HCT116 (cell line): ENCODE measurements around the gene MXI1. TPM values are rescaled to one million over a fixed set of nuclear protein-coding genes. Genes with fewer than 3 reads are reported as not detected.

ENCODE experiments used
- ATAC-seq: fragments of 200-7000 bp; cut with Tn5 transposase; 2 replicates; pipeline ENCODE4 v1.9.1; 2020; ENCODE audit warnings: mild to moderate bottlenecking, moderate library complexity
- BruUV-seq: library from RNA; stranded (reverse); fragments of 400-500 nt; replicated peaks from 2 replicates; lab custom pipeline; 2021; lab: Mats Ljungman, UMichigan
- CTCF ChIA-PET: fragments of 300-600 bp; sonication (Branson Sonifier 250); formaldehyde crosslinking; loops from one replicate; lab custom pipeline; 2021; ENCODE audit warnings: antibody characterized with exemption; lab: Charles Lee
- POLR2A ChIA-PET: fragments of 300-600, 350-600 bp; sonication (Branson Sonifier 250); formaldehyde crosslinking; loops from one replicate; lab custom pipeline; 2021; ENCODE audit warnings: antibody characterized with exemption; lab: Charles Lee
- RAD21 ChIA-PET, 2 experiments: fragments of 300-600 bp; sonication (Branson Sonifier 250); formaldehyde crosslinking; loops; one replicate each; lab custom pipeline; 2023; ENCODE audit warnings: low total read pairs in 2 of 2; ENCODE audit not compliant: uncharacterized antibody in 2 of 2, unreplicated experiment in 2 of 2, low non-redundant PET in 1 of 2; lab: Charles Lee
- DNase-seq: peaks from one replicate; pipeline ENCODE4 v3.0.0-alpha.2; 2010; ENCODE audit warnings: low read depth, low spot score
- H2AFZ ChIP-seq: fragments of 200-600 bp; shearing (Covaris generic), sonication (generic); 2 replicates; pipeline ENCODE4 v1.6.1; 2017; ENCODE audit warnings: low read depth, mixed run types, mixed read lengths, antibody characterized with exemption, low read length; ENCODE audit not compliant: poor library complexity, severe bottlenecking
- H3K27ac ChIP-seq: 2 replicates; pipeline ENCODE4 v1.5.1; 2012; ENCODE audit warnings: low read depth, low read length
- H3K27me3 ChIP-seq: fragments of 200-600 bp; sonication (generic); 2 replicates; pipeline ENCODE4 v1.6.1; 2016; ENCODE audit warnings: mixed run types, low read length, mixed read lengths; ENCODE audit not compliant: insufficient read depth
- H3K36me3 ChIP-seq, 2 experiments: fragments of 200-500 bp in 1 of 2; fragments of 200-600 bp in 1 of 2; sonication (Bioruptor generic) in 1 of 2; sonication (generic) in 1 of 2; 2 replicates each; pipeline versions ENCODE4 v1.5.1 to v1.6.1; 2014 to 2016; ENCODE audit warnings: low read length in 2 of 2, inconsistent platforms in 1 of 2, mixed read lengths in 1 of 2, mixed run types in 1 of 2; ENCODE audit not compliant: insufficient read depth in 2 of 2, control insufficient read depth in 1 of 2
- H3K4me1 ChIP-seq, 2 experiments: fragments of 200-600 bp in 1 of 2; sonication (generic) in 1 of 2; 2 replicates each; pipeline versions ENCODE4 v1.5.1 to v1.6.1; 2012 to 2017; ENCODE audit warnings: low read length in 2 of 2, inconsistent platforms in 1 of 2, mild to moderate bottlenecking in 1 of 2, mixed read lengths in 1 of 2, mixed run types in 1 of 2, moderate library complexity in 1 of 2; ENCODE audit not compliant: insufficient read depth in 2 of 2, control insufficient read depth in 1 of 2
- H3K4me2 ChIP-seq: fragments of 200-600 bp; sonication (generic); 2 replicates; pipeline ENCODE4 v1.6.1; 2017; ENCODE audit warnings: mixed run types, low read length, mixed read lengths
- H3K4me3 ChIP-seq, 2 experiments: fragments of 200-600 bp in 1 of 2; sonication (generic) in 1 of 2; replicated peaks in 1 of 2; 2 replicates each; pipeline ENCODE4 v1.5.1; 2011 to 2016; ENCODE audit warnings: low read length in 2 of 2, control low read depth in 1 of 2, low read depth in 1 of 2, mild to moderate bottlenecking in 1 of 2, mixed read lengths in 1 of 2, mixed run types in 1 of 2
- H3K79me2 ChIP-seq: fragments of 200-600 bp; sonication (generic); 2 replicates; pipeline ENCODE4 v1.6.1; 2017; ENCODE audit warnings: mild to moderate bottlenecking, mixed run types, low read length, moderate library complexity, mixed read lengths; ENCODE audit not compliant: insufficient read depth
- H3K9ac ChIP-seq: fragments of 200-600 bp; sonication (generic); 2 replicates; pipeline ENCODE4 v1.6.1; 2016; ENCODE audit warnings: low read length, mixed read lengths
- H3K9me2 ChIP-seq: fragments of 200-600 bp; sonication (generic), shearing (Covaris generic); 2 replicates; pipeline ENCODE4 v1.6.1; 2017; ENCODE audit warnings: mixed run types, mild to moderate bottlenecking, moderate library complexity; ENCODE audit not compliant: insufficient read depth
- H3K9me3 ChIP-seq, 2 experiments: fragments of 200-500 bp in 1 of 2; fragments of 200-600 bp in 1 of 2; sonication (Bioruptor generic) in 1 of 2; sonication (generic) in 1 of 2; 2 replicates each; pipeline ENCODE4 v1.6.1; 2014 to 2017; ENCODE audit warnings: low read length in 2 of 2, mixed read lengths in 2 of 2, inconsistent platforms in 1 of 2, low read depth in 1 of 2, mild to moderate bottlenecking in 1 of 2, mixed run types in 1 of 2, moderate library complexity in 1 of 2; ENCODE audit not compliant: control insufficient read depth in 1 of 2, insufficient read depth in 1 of 2
- H4K20me1 ChIP-seq: fragments of 200-600 bp; sonication (generic), shearing (Covaris generic); 2 replicates; pipeline ENCODE4 v1.6.1; 2017; ENCODE audit warnings: mixed run types, mild to moderate bottlenecking, moderate library complexity; ENCODE audit not compliant: insufficient read depth
- CBX3 ChIP-seq: IDR thresholded peaks from 2 replicates; pipeline ENCODE4 v1.6.1; 2012; ENCODE audit warnings: low read depth
- CEBPB ChIP-seq: IDR thresholded peaks from 2 replicates; pipeline ENCODE4 v1.6.1; 2012; ENCODE audit warnings: low read depth
- EGR1 ChIP-seq: IDR thresholded peaks from 2 replicates; pipeline ENCODE4 v1.6.1; 2012; ENCODE audit warnings: low read depth
- EZH2 ChIP-seq: fragments of 200-600 bp; sonication (generic); IDR thresholded peaks from 2 replicates; pipeline ENCODE4 v1.6.1; 2017; ENCODE audit warnings: antibody characterized with exemption, mixed run types
- EZH2phosphoT487 ChIP-seq: fragments of 200-600 bp; IDR thresholded peaks from 2 replicates; pipeline ENCODE4 v1.6.1; 2018; ENCODE audit warnings: antibody characterized with exemption, borderline replicate concordance
- FOSL1 ChIP-seq: IDR thresholded peaks from 2 replicates; pipeline ENCODE4 v1.6.1; 2012; ENCODE audit warnings: low read depth
- RAD21 ChIP-seq: IDR thresholded peaks from 2 replicates; pipeline ENCODE4 v1.6.1; 2012; ENCODE audit warnings: low read depth, mild to moderate bottlenecking
- SRF ChIP-seq: IDR thresholded peaks from 2 replicates; pipeline ENCODE4 v1.6.1; 2012; ENCODE audit warnings: low read depth
- YY1 ChIP-seq: IDR thresholded peaks from 2 replicates; pipeline ENCODE4 v1.6.1; 2011; ENCODE audit warnings: low read length, low read depth, moderate library complexity, mild to moderate bottlenecking; ENCODE audit not compliant: insufficient replicate concordance; ENCODE audit errors: extremely low read depth
- intact Hi-C: fragments of 100-400 bp; cut with micrococcal nuclease; formaldehyde crosslinking; loops from 2 replicates; pipeline ENCODE4 v1.10.0; 2022
- total RNA-seq: library from RNA; stranded (reverse); gene quantifications from one replicate; pipeline ENCODE4 v1.2.1, GENCODE V29; 2021; ENCODE audit not compliant: unreplicated experiment
- TF ChIP-seq, protein P1 (sequence below): IDR thresholded peaks from 2 replicates; pipeline ENCODE4 v1.6.1; 2012; ENCODE audit warnings: low read depth
- TF ChIP-seq, protein P2 (sequence below): IDR thresholded peaks from 2 replicates; pipeline ENCODE4 v1.6.1; 2012

The MXI1 gene
- total RNA-seq, 1 experiment from 2014 or later, result 57.0 TPM

DNA sequence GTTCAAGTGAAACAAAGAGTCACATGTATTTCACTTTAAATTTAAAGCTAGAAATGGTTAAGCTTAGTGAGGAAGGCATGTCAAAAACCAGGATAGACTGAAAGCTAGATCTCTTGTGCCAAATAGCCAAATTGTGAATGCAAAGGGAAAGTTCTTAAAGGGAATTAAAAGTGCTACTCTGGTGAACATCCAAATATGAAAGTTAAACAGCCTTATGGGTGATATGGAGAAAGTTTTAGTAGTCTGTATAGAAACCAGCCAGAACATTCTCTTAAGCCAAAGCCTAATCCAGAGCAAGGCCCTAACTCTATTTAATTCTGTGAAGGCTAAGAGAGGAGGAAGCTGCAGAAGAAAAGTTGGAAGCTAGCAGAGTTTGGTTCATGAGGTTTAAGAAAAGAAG is 47.1 kb downstream of the MXI1 start:
- Histone ChIP-seq H3K79me2 (no peaks in the 10 kb centered on the region), H3K27ac (no peak overlapping the region), H3K4me1 (no peaks in the 10 kb centered on the region), H3K9ac (no peak overlapping the region), H3K4me2 (no peak overlapping the region), H3K9me3 (no peaks in the 10 kb centered on the region), H3K27me3 (no peaks in the 10 kb centered on the region), H4K20me1 (no peaks in the 10 kb centered on the region), H3K4me3 (no peak overlapping the region), H3K9me2 (no peaks in the 10 kb centered on the region), H2AFZ (no peak overlapping the region), H3K36me3 (no peaks in the 10 kb centered on the region)
- POLR2A ChIA-PET, result no interaction called here
- intact Hi-C loops, result no loop called here
- BruUV-seq, result no TSS peak
- DNase-seq, result no peak
- ATAC-seq, result no peak
- TF ChIP-seq RAD21, result no peak
- TF ChIP-seq EZH2phosphoT487, result no peak
- TF ChIP-seq CEBPB, result no peak
- TF ChIP-seq YY1, result no peak
- TF ChIP-seq, protein P1, sequence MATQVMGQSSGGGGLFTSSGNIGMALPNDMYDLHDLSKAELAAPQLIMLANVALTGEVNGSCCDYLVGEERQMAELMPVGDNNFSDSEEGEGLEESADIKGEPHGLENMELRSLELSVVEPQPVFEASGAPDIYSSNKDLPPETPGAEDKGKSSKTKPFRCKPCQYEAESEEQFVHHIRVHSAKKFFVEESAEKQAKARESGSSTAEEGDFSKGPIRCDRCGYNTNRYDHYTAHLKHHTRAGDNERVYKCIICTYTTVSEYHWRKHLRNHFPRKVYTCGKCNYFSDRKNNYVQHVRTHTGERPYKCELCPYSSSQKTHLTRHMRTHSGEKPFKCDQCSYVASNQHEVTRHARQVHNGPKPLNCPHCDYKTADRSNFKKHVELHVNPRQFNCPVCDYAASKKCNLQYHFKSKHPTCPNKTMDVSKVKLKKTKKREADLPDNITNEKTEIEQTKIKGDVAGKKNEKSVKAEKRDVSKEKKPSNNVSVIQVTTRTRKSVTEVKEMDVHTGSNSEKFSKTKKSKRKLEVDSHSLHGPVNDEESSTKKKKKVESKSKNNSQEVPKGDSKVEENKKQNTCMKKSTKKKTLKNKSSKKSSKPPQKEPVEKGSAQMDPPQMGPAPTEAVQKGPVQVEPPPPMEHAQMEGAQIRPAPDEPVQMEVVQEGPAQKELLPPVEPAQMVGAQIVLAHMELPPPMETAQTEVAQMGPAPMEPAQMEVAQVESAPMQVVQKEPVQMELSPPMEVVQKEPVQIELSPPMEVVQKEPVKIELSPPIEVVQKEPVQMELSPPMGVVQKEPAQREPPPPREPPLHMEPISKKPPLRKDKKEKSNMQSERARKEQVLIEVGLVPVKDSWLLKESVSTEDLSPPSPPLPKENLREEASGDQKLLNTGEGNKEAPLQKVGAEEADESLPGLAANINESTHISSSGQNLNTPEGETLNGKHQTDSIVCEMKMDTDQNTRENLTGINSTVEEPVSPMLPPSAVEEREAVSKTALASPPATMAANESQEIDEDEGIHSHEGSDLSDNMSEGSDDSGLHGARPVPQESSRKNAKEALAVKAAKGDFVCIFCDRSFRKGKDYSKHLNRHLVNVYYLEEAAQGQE, result no peak
- no peak for TF ChIP-seq CBX3
- TF ChIP-seq, protein P2, sequence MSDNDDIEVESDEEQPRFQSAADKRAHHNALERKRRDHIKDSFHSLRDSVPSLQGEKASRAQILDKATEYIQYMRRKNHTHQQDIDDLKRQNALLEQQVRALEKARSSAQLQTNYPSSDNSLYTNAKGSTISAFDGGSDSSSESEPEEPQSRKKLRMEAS, result no peak
- no peak for TF ChIP-seq EZH2
- TF ChIP-seq SRF, result no peak
- TF ChIP-seq EGR1, result no peak
- TF ChIP-seq FOSL1, result no peak
- CTCF ChIA-PET, result interaction anchor here (1.2 kb wide), 1 partner anchor 279 kb away, joined by 3 read pairs; no protein-coding TSS in a partner anchor
- RAD21 ChIA-PET, result no interaction called here
